Testis (tissue), 2 donors: ENCODE measurements around the gene TRPV5.

Source experiments
- CTCF ChIP-seq, 3 experiments: fragments of 450-650 bp in 2 of 3; fragments of 200-600 bp in 1 of 3; sonication (generic) in 1 of 3; IDR thresholded peaks; one replicate each; pipeline ENCODE4 v1.5.1; 2016 to 2019; ENCODE audit warnings: antibody characterized with exemption in 3 of 3, mild to moderate bottlenecking in 2 of 3, moderate library complexity in 1 of 3
- POLR2A ChIP-seq: fragments of 450-650 bp; IDR thresholded peaks from one replicate; pipeline ENCODE4 v1.6.1; 2017; ENCODE audit warnings: antibody characterized with exemption, mild to moderate bottlenecking, moderate library complexity

- TF ChIP-seq CTCF (IDR thresholded peaks at IDR 0.05) (no peak), POLR2A (no peak)
Measured at GRCh38 chr7:142891490-142892082, 42.0 kb downstream of the TRPV5 start.
